H7 (cell line): ENCODE measurements around the gene HABP2. TPM values are rescaled to one million over a fixed set of nuclear protein-coding genes. Genes with fewer than 3 reads are reported as not detected.

Source experiments
- DNase-seq: peaks from one replicate; pipeline ENCODE4 v3.0.0; 2012
- H3K27me3 ChIP-seq: 2 replicates; pipeline ENCODE4 v1.6.0; 2011; ENCODE audit warnings: mild to moderate bottlenecking, low read length; ENCODE audit not compliant: control insufficient read depth, insufficient read depth
- H3K36me3 ChIP-seq: replicated peaks from 2 replicates; pipeline ENCODE4 v1.5.1; 2011; ENCODE audit warnings: low read length; ENCODE audit not compliant: control insufficient read depth, insufficient read depth
- H3K4me3 ChIP-seq: 2 replicates; pipeline ENCODE4 v1.5.1; 2011; ENCODE audit warnings: low read depth, mild to moderate bottlenecking, control low read depth, low read length, moderate library complexity; ENCODE audit not compliant: insufficient read depth
- total RNA-seq: library from RNA; depleted of rRNA; stranded (reverse); fragments of >200 nt; shearing (Covaris generic); gene quantifications from 2 replicates; pipeline ENCODE4 v1.2.3, GENCODE V29; 2014

Gene HABP2
- total RNA-seq, 1 experiment from 2014 or later = not detected

GRCh38 chr10:113555751-113556150 lies 2.9 kb downstream of the HABP2 start:
- H3K4me3 ChIP-seq = no peak overlapping the region
- no peaks in the 10 kb centered on the region for H3K36me3 ChIP-seq
- no peak for DNase-seq
- H3K27me3 ChIP-seq = peaks cover 77% of the 10 kb centered on the region

- Histone ChIP-seq H3K27me3 (peaks cover 92% of the 10 kb centered on the region), H3K4me3 (no peak overlapping the region), H3K36me3 (no peaks in the 10 kb centered on the region)
- no peak for DNase-seq
These were observed 4.6 kb downstream of the HABP2 start for GRCh38 chr10:113557424-113557862.

GRCh38 chr10:113557903-113558321 lies 5.1 kb downstream of the HABP2 start:
- peaks cover 93% of the 10 kb centered on the region for H3K27me3 ChIP-seq
- peak; percentile 55 for DNase-seq
- no peak overlapping the region for H3K4me3 ChIP-seq
- H3K36me3 ChIP-seq = no peaks in the 10 kb centered on the region

- DNase-seq = no peak
- H3K4me3 ChIP-seq = no peak overlapping the region
- peaks cover 77% of the 10 kb centered on the region for H3K27me3 ChIP-seq
These were observed 7.2 kb downstream of the HABP2 start for GRCh38 chr10:113560071-113560470.

GRCh38 chr10:113561214-113561613 lies 8.4 kb downstream of the HABP2 start:
- Histone ChIP-seq H3K27me3 (peaks cover 65% of the 10 kb centered on the region), H3K36me3 (no peaks in the 10 kb centered on the region), H3K4me3 (no peak overlapping the region)
- no peak for DNase-seq

More at GRCh38 chr10:113560071-113560470, 7.2 kb downstream of the HABP2 start:
- no peaks in the 10 kb centered on the region for H3K36me3 ChIP-seq

- DNase-seq = no peak
- Histone ChIP-seq H3K27me3 (peaks cover 57% of the 10 kb centered on the region), H3K4me3 (no peak overlapping the region), H3K36me3 (no peaks in the 10 kb centered on the region)
These were observed 9.2 kb downstream of the HABP2 start for GRCh38 chr10:113562069-113562468.

- Histone ChIP-seq H3K27me3 (peaks cover 50% of the 10 kb centered on the region), H3K36me3 (no peaks in the 10 kb centered on the region), H3K4me3 (no peak overlapping the region)
- no peak for DNase-seq
These were observed 9.9 kb downstream of the HABP2 start for GRCh38 chr10:113562704-113563103.

GRCh38 chr10:113563306-113564088 lies 10.6 kb downstream of the HABP2 start:
- Histone ChIP-seq H3K36me3 (no peaks in the 10 kb centered on the region), H3K27me3 (peaks cover 45% of the 10 kb centered on the region), H3K4me3 (no peak overlapping the region)
- peak; percentile 90 for DNase-seq

- DNase-seq = no peak
- Histone ChIP-seq H3K4me3 (no peak overlapping the region), H3K36me3 (no peaks in the 10 kb centered on the region), H3K27me3 (peaks cover 27% of the 10 kb centered on the region)
These were observed 12.5 kb downstream of the HABP2 start for GRCh38 chr10:113565364-113565763.

GRCh38 chr10:113566888-113567287 lies 14.0 kb downstream of the HABP2 start:
- no peak for DNase-seq
- Histone ChIP-seq H3K4me3 (no peak overlapping the region), H3K27me3 (peaks cover 11% of the 10 kb centered on the region), H3K36me3 (no peaks in the 10 kb centered on the region)

GRCh38 chr10:113569576-113569975 lies 16.7 kb downstream of the HABP2 start:
- no peaks in the 10 kb centered on the region for H3K36me3 ChIP-seq
- no peaks in the 10 kb centered on the region; the same call in 1 of the 2 replicates for H3K27me3 ChIP-seq
- H3K4me3 ChIP-seq = no peak overlapping the region
- DNase-seq = no peak

GRCh38 chr10:113572520-113573290 lies 19.9 kb downstream of the HABP2 start:
- Histone ChIP-seq H3K36me3 (no peaks in the 10 kb centered on the region), H3K27me3 (no peaks in the 10 kb centered on the region; the same call in 1 of the 2 replicates), H3K4me3 (no peak overlapping the region)
- peak; percentile 41 for DNase-seq

GRCh38 chr10:113573368-113573767 lies 20.5 kb downstream of the HABP2 start:
- H3K27me3 ChIP-seq = no peaks in the 10 kb centered on the region; the same call in 1 of the 2 replicates
- no peak for DNase-seq
- H3K36me3 ChIP-seq = no peaks in the 10 kb centered on the region
- no peak overlapping the region for H3K4me3 ChIP-seq

- no peak overlapping the region for H3K4me3 ChIP-seq
- H3K36me3 ChIP-seq = no peaks in the 10 kb centered on the region
- H3K27me3 ChIP-seq = no peaks in the 10 kb centered on the region
- DNase-seq = peak; percentile 61
These were observed 24.0 kb downstream of the HABP2 start for GRCh38 chr10:113576852-113577251.

GRCh38 chr10:113578773-113579172 lies 25.9 kb downstream of the HABP2 start:
- no peaks in the 10 kb centered on the region for H3K36me3 ChIP-seq
- no peaks in the 10 kb centered on the region for H3K27me3 ChIP-seq
- DNase-seq = no peak
- no peak overlapping the region for H3K4me3 ChIP-seq
